Brain pericyte (primary cell): Measurements from ENCODE around the gene CRYBG3.

Experiments used
- DNase-seq: peaks from one replicate; pipeline ENCODE4 v3.0.0-alpha.2; 2012; ENCODE audit warnings: low read depth, low spot score

The CRYBG3 gene

DNA sequence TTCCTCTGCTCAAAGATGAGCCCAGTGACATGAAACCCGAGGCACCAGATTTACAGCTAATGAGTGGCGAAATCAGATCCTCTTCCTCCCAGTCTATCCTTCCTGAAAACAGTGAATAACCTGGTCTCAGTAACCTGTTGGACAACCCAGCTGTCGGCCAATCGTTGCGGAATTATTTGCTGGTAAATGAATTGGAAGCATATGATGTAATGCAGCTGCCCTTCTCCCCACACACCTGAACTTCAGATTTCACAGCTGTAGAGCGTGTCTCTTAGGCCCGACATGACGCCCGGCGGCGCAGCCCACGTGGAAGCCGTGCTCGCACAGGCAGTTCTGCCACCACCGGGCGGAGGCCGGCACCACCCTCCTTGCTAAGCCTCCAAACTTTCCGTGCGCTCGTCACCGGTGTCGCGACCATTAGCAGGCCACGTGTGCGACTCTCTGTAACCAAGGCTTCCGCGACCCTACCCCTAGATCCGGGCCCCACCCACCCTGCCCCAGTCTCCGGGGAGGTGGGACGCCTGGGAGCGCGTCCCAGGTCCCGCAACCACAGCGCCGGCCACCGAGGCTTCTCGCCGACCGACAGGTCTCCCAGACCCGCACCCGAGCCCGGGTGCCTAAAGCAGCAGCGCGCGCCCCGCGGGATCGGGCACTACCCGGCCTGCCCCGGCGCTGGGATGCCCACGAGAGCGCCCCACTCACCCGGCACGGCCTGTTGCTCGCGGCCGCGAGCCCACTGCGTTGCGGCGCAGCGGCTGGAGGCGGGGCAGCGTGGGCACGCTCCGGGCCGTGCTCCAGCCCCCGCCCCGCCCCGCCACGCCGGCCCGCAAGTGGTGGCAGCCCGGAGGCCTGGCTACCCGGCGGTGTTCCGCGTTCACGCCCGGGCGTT is 150.1 kb downstream of the CRYBG3 start, which contains the start of gene RIOX2:
TSS of gene RIOX2 (minus strand) at position 753 of the 889 bp plus-strand sequence. CDS start 4,838 bp downstream, outside the sequence.
- DNase-seq: no peak

DNA sequence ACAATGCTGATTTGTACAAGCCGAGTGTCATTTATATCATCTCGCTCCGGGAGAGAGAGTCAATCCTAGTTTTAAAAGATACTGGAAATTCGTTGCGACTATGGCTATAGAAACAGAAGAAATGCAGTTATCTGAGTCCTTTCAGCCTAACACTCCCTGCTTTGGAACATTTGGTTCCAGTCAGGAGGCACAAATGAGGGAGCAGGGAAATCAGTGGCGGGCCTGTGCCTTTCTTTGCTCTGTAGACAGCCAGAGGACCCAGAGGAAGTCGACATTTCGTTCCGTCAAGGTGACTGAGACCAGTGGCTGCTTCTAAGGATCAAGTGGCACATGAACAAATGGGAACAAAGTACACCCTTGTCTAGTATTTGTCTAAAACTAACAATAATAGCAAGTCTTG is 151.2 kb downstream of the CRYBG3 start:
- DNase-seq: no peak

DNA sequence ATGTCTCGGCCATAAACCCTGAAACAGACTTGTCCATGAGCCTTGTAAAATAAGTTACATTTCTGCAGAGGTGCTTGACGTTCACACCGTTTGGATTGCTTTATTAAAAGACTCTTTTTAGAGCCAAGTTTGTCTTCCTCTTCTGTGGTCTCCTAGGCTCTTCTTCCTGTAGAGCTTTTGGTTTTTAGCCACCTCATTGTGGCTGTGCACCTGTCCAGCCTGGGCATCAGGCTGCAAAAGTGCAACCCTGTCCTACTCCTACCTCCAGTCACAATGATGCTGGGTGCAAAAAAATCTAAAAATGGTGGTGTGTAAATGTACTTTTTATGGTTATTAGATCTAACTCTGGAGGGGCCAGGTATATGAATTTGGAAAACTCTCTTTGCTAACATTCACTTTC is 153.2 kb downstream of the CRYBG3 start:
- no peak for DNase-seq

DNA sequence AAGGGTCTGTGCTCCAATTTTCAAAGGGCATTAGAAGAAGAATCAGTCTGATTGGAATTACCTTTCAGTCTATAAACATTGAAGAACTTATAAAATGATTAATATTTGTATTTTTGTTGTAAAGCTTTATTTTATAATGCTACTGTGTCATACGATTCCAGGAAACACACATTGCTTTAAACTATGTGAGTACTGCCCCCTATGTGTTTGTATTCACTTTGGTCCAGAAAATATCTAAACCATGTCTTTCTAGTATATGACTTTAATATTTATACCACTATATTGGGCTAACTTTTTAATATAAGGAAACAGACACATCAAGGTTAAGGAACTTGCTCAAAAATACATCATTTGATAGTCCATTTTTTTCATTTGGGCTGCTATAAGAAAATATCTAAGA is 153.7 kb downstream of the CRYBG3 start:
- no peak for DNase-seq

DNA sequence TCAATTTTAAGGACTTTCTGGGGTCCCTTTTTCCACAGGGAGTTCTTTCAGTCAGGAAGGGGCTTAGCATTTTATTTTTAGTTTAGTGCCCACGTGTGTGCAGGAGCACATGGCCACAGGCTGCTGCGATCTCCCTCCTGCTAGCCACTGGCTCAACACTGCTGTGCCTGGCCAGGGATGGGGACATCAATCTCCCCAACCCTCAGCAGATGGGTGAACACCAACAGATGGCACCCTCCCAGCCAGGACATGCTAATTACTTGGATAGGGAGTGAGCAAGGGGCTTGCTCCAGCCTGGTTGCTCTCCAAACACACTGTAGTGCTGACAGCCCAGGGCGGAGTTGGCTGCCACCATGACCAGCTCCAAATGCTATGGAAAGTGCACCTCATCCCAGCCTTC is 157.8 kb downstream of the CRYBG3 start:
- DNase-seq: no peak

DNA sequence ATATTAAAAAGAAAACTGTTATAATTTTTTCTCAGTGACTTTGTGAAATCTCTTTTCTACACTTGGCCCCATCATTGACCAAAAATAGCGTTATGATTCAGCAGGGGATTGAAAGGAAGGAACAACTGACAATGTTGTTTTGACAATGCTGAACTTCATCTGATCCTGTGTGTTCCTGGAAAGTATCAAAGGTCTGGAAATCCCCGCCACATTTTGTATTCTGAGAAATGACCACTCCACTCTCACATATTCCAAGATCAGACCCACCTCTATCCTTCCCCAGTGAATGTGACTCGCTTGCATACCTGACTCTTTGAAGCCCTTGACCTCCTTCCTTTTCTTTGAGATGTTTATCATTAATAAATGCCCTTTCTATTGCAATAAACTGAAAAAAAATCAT is 160.1 kb downstream of the CRYBG3 start:
- DNase-seq: no peak

DNA sequence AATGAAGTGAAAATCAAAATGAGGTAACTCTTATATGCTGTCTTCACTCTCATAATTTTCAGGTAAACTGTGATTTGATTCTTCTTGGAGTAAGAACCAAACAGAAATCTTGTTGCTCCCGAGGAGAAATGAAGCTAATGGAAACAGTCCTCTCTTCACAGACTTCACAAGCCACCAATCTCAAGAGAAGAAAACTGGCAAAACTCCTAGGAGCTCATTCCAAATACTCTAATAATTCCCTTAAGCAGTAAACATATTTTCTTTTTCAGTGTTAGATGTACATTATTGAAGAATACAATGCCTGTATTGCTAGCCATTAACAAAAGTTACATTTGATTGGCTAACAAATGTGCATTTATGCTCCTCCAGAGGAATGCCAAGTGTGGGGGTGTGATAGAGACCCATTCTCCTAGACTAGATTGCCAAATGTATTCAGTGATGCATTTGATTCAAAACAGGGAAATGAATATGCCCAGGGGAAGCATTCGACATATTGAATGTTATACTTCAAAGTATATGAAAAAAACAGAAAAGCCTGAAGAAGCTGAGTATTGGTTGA is 162.2 kb downstream of the CRYBG3 start:
- no peak for DNase-seq

DNA sequence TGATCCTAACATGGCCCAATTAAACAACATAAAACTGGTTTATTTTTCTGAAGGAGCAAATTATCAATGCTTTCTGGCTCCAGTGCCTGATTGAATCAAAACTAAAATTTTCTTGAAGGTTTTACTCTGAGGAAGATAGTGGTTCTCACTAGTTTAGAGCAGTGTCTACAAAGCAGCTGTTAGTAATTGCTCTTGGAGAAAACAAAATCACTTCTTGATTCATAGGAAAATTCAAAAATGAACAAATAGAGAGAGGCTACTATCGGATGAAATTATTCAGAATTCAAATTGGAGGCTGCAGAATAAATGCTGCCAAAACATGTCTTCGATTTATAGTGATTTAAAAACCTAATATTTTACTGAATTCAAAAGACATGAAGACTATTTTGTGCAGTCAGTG is 165.5 kb downstream of the CRYBG3 start:
- DNase-seq: no peak

DNA sequence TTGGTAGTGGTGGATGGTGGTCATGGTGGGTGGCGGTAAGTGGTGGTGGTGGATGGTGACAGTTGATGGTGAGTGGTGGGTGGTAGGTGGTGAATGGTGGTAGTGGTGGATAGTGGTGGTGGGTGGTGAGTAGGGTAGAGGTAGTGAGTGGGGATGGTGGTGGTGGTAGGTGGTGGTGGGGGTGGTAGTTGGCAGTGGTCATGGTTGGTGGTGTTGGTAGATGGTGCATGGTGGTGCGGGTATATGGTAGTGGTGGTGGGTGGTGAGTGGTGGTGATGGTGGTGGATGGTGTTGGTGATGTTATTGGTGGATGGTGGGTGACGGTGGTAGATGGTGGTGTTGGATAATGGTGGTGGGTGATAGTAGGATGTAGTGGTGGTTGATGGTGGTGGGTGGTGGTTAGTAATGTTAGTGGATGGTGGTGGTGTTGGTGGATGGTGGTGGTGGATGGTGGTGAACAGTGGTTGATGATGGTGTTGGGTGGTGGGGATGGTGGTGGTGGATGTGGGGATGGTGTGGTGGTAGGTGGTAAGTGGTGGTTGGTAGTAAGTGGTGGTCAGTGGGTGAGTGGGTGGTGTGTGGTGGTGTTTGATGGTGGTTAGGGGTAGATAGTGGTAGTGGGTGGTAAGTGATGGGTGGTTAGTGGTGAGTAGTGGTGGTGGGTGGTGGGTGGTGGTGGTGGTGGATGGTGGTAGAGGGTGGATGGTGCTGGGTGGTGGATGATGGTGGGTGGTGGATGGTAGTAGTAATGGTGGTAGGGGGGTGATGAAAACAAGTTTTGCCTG is 167.2 kb downstream of the CRYBG3 start:
- DNase-seq: no peak

DNA sequence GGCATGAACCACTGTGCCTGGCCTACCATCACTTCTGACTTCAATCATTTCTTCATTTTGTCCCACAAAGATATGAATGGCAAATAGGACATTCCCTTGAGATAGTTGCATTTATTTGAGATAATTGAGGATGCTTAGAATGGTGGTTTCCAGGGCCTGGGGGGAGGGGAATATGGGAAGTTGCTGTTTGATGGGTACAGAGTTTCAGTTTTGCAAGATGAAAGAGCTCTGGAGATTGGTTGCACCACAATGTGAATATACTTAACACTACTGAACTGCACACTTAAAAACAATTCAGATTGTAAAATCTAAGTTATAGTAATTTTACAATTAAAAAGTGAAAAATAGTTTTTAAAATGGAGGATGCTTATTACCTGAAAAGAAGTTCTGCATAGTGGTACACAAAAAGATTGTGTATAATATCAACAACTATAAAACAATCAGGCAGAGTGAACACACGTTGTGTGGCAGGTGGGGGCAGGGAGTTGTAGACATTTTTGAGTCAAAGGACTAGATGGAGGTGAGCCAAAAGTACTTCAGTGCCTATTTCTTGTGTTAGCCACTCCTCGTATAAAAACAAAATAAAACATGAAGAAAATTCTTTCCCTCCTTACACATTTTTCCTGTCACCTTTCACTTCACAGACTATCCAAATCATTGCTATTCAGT is 168.9 kb downstream of the CRYBG3 start:
- DNase-seq: no peak

DNA sequence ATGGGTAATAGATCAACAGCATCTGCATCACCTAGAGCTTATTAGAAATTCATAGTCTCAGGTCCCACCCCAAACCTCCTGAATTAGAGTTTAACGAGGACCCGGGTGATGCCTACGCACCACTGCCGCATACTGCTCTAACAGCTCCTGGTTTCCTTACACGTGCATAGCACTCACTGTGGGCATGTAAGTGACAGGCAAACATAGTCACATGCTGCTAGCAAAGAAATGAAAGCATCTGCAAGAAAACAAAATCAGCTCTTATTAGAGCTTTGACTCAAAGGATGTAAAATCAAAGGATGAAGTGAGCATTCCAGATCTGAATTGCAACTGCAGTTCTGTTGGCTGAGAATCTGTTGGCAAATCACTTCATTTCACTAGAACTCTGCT is 169.5 kb downstream of the CRYBG3 start:
- no peak for DNase-seq

DNA sequence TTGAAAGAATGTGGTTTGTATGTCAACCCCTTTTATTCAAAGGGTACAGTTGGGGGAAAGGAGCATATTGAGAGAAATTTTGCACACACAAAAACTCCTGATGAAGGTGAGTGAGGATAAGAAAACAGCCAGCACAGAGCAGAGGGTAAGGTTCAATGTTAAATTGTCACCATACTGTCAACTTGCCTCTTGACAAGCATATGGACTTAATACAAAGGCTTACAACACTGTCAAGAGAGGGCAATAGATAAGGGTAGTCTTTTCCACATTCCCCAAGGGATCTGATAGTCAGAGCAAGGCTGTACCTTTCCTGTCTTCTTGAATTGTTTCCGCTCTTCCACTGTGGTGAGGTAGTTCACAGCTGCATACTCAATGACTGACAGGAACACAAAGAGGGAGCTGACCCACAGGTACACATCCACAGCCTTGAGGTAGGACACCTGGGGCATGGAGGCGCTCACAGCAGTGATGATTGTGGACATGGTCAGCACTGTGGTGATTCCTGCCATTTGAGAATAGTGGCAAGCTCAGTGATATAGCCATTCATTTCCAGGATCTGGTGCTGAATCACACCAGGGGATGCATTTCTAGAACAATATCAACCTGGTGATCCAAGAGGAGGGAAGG is 170.8 kb downstream of the CRYBG3 start:
- DNase-seq: no peak

DNA sequence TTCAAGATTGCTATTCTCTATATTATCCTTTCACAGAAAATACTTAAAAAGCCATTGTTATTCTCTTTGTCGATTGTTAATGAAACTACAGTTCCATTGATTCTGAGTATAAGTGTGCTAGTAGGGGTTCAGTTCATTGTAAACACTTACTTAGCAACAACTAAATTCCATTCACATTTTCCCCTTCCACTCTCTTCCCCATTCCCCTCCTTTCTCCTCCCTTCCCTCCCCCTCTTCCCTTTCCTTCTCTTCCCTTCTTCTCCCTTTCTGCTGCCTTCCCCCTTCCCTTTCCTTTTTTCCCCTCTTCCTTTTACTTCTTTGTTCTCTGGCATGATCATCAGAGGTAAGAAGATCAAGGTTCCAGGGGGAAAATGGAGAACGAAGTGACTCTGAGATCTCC is 171.7 kb downstream of the CRYBG3 start:
- DNase-seq: no peak

DNA sequence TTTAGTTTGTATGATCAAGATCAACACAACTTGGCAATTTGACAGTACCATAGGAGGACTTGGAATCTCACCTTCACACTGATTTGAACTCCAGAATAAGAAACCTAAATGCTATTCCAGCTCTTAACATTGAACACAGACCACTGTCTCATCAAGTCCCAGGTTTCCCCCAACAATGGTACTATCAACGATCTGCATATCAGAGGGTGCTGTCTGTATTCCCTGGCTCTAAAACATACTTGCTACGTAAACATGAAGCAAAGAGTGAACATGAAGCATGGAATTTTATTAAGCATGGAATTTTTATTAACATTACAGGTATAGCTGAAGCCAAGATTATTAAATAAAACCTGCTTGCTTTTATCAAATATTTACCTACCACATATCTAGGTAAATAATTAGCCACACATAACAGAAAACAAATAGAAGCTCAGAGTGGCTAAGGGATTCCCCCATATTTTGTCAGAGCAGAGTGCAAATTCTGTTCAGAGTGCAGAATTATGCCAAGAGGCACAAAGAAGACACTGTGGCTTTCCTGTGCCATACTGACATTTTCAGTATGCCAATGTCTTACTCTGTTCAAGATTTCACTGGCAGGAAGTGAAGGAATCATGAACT is 172.6 kb downstream of the CRYBG3 start:
- DNase-seq: no peak
